ENCODE measurements around the gene SLCO4A1. TPM values are rescaled to one million over a fixed set of nuclear protein-coding genes. Genes with fewer than 3 reads are reported as not detected.

Gene SLCO4A1
- total RNA-seq, 1 donor: under 0.01 TPM

DNA sequence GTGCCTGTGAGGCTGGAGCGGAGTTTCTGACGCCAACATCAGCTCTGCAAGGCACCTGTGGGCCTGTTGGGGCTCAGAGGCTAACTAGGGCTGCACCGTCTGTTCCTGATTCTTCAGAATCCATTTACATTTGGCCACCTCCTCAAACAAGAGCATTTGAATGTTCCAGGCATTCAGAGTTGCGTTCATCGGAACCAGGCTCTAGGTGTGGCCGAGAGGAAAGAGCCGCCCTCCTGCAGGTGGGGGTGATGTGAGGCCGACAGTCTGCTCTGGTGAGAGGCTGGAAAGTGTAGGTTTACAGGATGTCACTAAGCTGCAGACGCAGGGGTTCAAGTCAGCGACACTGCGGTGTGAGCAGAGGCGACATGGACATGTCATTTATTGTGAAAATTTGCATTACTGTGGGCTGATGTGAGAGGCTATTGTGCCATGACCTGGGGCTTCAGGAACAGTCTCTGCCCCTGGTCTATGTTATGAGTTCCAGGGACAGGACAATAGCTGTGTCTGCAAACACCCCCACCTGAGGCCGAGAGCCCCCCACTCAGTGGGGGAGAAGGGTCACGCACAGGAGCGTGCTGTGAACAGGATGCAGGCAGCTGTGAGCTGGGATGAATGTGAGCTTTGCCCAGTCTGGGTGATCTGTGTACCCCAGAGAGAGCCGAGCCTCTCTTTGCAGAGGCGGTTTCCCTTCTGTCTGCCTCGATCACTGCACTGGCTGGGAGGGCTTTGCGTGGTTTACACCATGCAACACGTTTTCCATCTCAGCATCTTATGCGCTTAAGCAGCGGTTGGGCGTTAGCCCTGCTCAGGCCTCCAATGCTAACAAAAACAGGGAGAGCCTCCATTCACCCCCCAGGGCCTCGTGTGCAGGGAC, 21.1 kb downstream of the SLCO4A1 start:
- Histone ChIP-seq H2AFZ (ENCODE audit: low read length) (no peak overlapping the region), H4K20me1 (ENCODE audit: insufficient read depth, low read length) (no peaks in the 10 kb centered on the region), H3K36me3 (ENCODE audit: insufficient read depth, low read length) (no peaks in the 10 kb centered on the region), H3K4me1 (ENCODE audit: insufficient read depth, low read length) (peaks cover 2% of the 10 kb centered on the region), H3K4me3 (ENCODE audit: insufficient read depth, low read length) (no peak overlapping the region), H3K27me3 (ENCODE audit: insufficient read depth, low read length) (peaks cover 22% of the 10 kb centered on the region), H3K79me2 (ENCODE audit: insufficient read depth, low read length) (no peaks in the 10 kb centered on the region), H3K4me2 (ENCODE audit: insufficient read depth, low read length) (no peak overlapping the region), H3K9me3 (ENCODE audit: low read depth, low read length) (no peaks in the 10 kb centered on the region), H3K27ac (ENCODE audit: low read depth, low read length) (no peak overlapping the region)
- TF ChIP-seq, protein P1, sequence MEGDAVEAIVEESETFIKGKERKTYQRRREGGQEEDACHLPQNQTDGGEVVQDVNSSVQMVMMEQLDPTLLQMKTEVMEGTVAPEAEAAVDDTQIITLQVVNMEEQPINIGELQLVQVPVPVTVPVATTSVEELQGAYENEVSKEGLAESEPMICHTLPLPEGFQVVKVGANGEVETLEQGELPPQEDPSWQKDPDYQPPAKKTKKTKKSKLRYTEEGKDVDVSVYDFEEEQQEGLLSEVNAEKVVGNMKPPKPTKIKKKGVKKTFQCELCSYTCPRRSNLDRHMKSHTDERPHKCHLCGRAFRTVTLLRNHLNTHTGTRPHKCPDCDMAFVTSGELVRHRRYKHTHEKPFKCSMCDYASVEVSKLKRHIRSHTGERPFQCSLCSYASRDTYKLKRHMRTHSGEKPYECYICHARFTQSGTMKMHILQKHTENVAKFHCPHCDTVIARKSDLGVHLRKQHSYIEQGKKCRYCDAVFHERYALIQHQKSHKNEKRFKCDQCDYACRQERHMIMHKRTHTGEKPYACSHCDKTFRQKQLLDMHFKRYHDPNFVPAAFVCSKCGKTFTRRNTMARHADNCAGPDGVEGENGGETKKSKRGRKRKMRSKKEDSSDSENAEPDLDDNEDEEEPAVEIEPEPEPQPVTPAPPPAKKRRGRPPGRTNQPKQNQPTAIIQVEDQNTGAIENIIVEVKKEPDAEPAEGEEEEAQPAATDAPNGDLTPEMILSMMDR (IDR thresholded peaks at IDR 0.05; ENCODE audit: extremely low read depth, low read depth, low read length): no peak
- DNase-seq (ENCODE audit: insufficient read length, low spot score, missing footprints): no peak

DNA sequence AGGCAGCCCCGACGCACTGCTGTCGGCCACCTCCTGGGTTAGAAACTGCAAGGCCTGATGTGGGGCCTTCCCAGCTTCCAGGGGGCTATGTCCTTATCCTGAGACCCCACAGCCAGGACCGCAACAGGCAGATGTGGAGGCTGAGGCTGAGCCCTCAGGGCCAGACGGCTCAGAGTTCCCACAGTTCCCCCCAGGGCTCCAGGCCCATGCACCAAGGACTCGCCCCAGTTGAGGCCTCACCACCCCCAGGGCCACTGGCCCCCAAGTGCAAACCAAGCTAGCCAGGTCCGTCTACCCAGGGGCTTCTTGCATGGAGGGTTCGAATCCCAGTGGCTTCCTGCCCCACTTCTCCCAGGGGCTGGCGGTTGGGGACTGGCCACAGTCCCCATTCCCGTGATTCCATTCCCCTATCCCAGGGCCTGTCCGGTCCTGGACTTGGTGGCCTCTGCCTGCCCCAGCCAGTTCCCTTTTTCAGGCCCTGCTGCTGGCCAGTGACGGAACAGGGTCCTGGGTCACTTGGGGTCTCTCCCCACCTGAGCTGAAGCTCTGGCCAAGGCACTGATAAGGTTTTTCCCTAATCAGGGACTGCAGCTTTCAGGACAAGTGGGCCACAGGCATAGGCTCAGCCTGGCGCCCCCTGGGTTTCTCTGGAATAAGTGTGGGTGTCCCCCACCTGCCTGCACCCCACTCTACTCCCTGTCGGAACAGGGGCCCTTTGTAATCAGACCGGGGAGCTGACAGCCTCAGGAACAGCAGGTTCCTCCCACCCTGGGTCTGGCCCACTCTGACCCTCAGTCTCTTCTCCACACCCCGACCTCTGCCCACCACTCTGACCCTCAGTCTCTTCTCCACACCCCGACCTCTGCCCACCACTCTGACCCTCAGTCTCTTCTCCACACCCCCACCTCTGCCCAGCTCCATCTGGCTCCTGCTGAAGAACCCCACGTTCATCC, 22.0 kb downstream of the SLCO4A1 start:
- no peaks in the 10 kb centered on the region for H3K36me3 ChIP-seq (ENCODE audit: insufficient read depth, low read length)
- no peak for DNase-seq (ENCODE audit: insufficient read length, low spot score, missing footprints)
- H3K79me2 ChIP-seq (ENCODE audit: insufficient read depth, low read length): no peaks in the 10 kb centered on the region
- peaks cover 22% of the 10 kb centered on the region for H3K27me3 ChIP-seq (ENCODE audit: insufficient read depth, low read length)
- H3K4me3 ChIP-seq (ENCODE audit: insufficient read depth, low read length): no peak overlapping the region
- no peak overlapping the region for H3K27ac ChIP-seq (ENCODE audit: low read depth, low read length)
- no peak overlapping the region for H3K4me2 ChIP-seq (ENCODE audit: insufficient read depth, low read length)
- no peak overlapping the region for H2AFZ ChIP-seq (ENCODE audit: low read length)
- no peaks in the 10 kb centered on the region for H4K20me1 ChIP-seq (ENCODE audit: insufficient read depth, low read length)
- H3K9me3 ChIP-seq (ENCODE audit: low read depth, low read length): no peaks in the 10 kb centered on the region
- peaks cover 2% of the 10 kb centered on the region for H3K4me1 ChIP-seq (ENCODE audit: insufficient read depth, low read length)
- TF ChIP-seq, protein P1 (IDR thresholded peaks at IDR 0.05; ENCODE audit: extremely low read depth, low read depth, low read length): no peak

DNA sequence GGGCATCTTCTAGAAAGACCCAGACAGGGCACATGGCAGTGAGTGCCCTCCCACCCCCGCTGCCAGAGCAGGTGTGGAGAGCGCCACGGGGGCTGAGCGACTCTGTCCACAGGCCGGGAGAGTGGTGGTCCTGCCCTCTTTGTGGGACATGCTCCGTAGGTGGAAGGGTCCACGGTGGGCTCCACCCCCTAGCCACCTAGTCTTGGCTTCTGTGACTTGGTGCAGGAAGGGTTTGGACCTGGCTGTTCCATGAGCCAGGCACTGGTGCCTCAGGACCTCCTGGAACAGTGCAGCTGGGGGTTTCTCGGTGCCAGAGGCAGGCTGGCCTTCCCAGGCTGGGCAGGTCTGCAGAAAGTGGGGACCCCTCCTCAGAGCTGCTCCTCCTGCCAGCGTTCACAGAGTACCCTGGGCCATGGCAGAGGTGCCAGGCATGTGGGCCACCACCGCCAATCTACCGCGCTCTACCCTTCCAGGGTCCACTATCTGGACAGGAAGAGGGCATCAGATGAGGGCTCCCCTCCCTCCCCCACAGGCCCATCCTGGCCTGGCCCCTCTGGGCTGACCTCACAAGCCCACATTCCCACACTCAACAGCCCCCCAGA, 23.0 kb downstream of the SLCO4A1 start:
- Histone ChIP-seq H3K79me2 (ENCODE audit: insufficient read depth, low read length) (no peaks in the 10 kb centered on the region), H3K27me3 (ENCODE audit: insufficient read depth, low read length) (peaks cover 22% of the 10 kb centered on the region), H4K20me1 (ENCODE audit: insufficient read depth, low read length) (no peaks in the 10 kb centered on the region), H3K27ac (ENCODE audit: low read depth, low read length) (no peak overlapping the region), H3K36me3 (ENCODE audit: insufficient read depth, low read length) (no peaks in the 10 kb centered on the region), H3K9me3 (ENCODE audit: low read depth, low read length) (no peaks in the 10 kb centered on the region), H3K4me2 (ENCODE audit: insufficient read depth, low read length) (no peak overlapping the region), H2AFZ (ENCODE audit: low read length) (no peak overlapping the region), H3K4me1 (ENCODE audit: insufficient read depth, low read length) (peaks cover 2% of the 10 kb centered on the region), H3K4me3 (ENCODE audit: insufficient read depth, low read length) (no peak overlapping the region)
- TF ChIP-seq, protein P1 (IDR thresholded peaks at IDR 0.05; ENCODE audit: extremely low read depth, low read depth, low read length): no peak
- no peak for DNase-seq (ENCODE audit: insufficient read length, low spot score, missing footprints)
